Common myeloid progenitor, CD34-positive (primary cell): ENCODE data around the gene TUSC2.

Source experiments
- CTCF ChIA-PET: fragments of 350-600 bp; sonication (Branson Sonifier 250); formaldehyde crosslinking; loops from one replicate; lab custom pipeline; 2021; ENCODE audit warnings: antibody characterized with exemption; lab: Charles Lee
- POLR2A ChIA-PET: fragments of 350-600 bp; sonication (Branson Sonifier 250); formaldehyde crosslinking; loops from one replicate; lab custom pipeline; 2021; ENCODE audit warnings: antibody characterized with exemption; lab: Charles Lee
- DNase-seq, 3 donors: peaks; one replicate each; pipeline versions ENCODE4 v3.0.0 to v3.0.0-alpha.2; 2013
- H3K27ac ChIP-seq, 2 experiments: 1 replicate in 1 of 2; 2 replicates in 1 of 2; pipeline ENCODE4 v1.7.0; 2013; ENCODE audit warnings: inconsistent platforms in 2 of 2, low read length in 2 of 2, mild to moderate bottlenecking in 2 of 2, low read depth in 1 of 2, moderate library complexity in 1 of 2; ENCODE audit not compliant: severe bottlenecking in 2 of 2, insufficient read depth in 1 of 2, poor library complexity in 1 of 2
- H3K27me3 ChIP-seq, 5 experiments: replicated peaks in 2 of 5; 1 replicate in 3 of 5; 2 replicates in 2 of 5; pipeline versions ENCODE4 v1.6.1 to v1.7.0; 2013; ENCODE audit warnings: low read length in 4 of 5, mild to moderate bottlenecking in 2 of 5, moderate library complexity in 2 of 5, inconsistent platforms in 1 of 5; ENCODE audit not compliant: insufficient read depth in 5 of 5, control insufficient read depth in 4 of 5
- H3K36me3 ChIP-seq, 4 experiments: 1 replicate in 2 of 4; 2 replicates in 2 of 4; pipeline versions ENCODE4 v1.6.1 to v1.7.0; 2013; ENCODE audit warnings: low read length in 3 of 4, control low read depth in 1 of 4, mild to moderate bottlenecking in 1 of 4; ENCODE audit not compliant: control insufficient read depth in 4 of 4, insufficient read depth in 4 of 4
- H3K4me1 ChIP-seq, 4 experiments: 1 replicate in 3 of 4; 2 replicates in 1 of 4; pipeline versions ENCODE4 v1.6.1 to v1.7.1; 2013; ENCODE audit warnings: low read length in 3 of 4, mild to moderate bottlenecking in 3 of 4, control low read depth in 1 of 4, inconsistent platforms in 1 of 4, moderate library complexity in 1 of 4; ENCODE audit not compliant: control insufficient read depth in 4 of 4, insufficient read depth in 4 of 4; ENCODE audit errors: control extremely low read depth in 1 of 4
- H3K4me3 ChIP-seq, 7 experiments: 1 replicate in 4 of 7; 2 replicates in 3 of 7; pipeline versions ENCODE4 v1.5.1 to v1.7.0; 2013; ENCODE audit warnings: mild to moderate bottlenecking in 7 of 7, low read length in 6 of 7, moderate library complexity in 6 of 7, inconsistent platforms in 2 of 7, low read depth in 2 of 7, control low read depth in 1 of 7; ENCODE audit not compliant: insufficient read depth in 4 of 7, control insufficient read depth in 1 of 7; ENCODE audit errors: extremely low read depth in 1 of 7
- H3K9me3 ChIP-seq, 5 experiments: 1 replicate in 4 of 5; 2 replicates in 1 of 5; pipeline versions ENCODE4 v1.6.1 to v1.7.1; 2013; ENCODE audit warnings: low read length in 4 of 5, mild to moderate bottlenecking in 2 of 5, inconsistent platforms in 1 of 5, low read depth in 1 of 5, moderate library complexity in 1 of 5; ENCODE audit not compliant: control insufficient read depth in 4 of 5, insufficient read depth in 2 of 5; ENCODE audit errors: control extremely low read depth in 1 of 5
- WGBS: methylation state at CpG from one replicate; pipeline ENCODE4 v1.1.5; 2013; ENCODE audit not compliant: insufficient coverage; 5-methylcytosine and 5-hydroxymethylcytosine counted together

Gene TUSC2

GRCh38 chr3:50275996-50276761 is 51.8 kb downstream of the TUSC2 start:
- Histone ChIP-seq H3K27me3 (peaks cover 0 to 57% (median 23%) of the 10 kb centered on the region in 5 experiments), H3K9me3 (no peaks in the 10 kb centered on the region), H3K36me3 (no peaks in the 10 kb centered on the region), H3K4me3 (peak overlapping the region in 2 of 7 experiments; percentile 33 to 36), H3K4me1 (peaks cover 0 to 33% (median 25%) of the 10 kb centered on the region in 4 experiments), H3K27ac (no peak overlapping the region)
- ChIA-PET CTCF (interaction anchor here (1.2 to 72.5 kb wide), 7 partner anchors 13 to 153 kb away, joined by 3 to 1875 read pairs (median 6); partner anchors contain the start of genes GNAI2 and SLC38A3), POLR2A (no interaction called here)
- DNase-seq = peak; percentile 55 to 77 (median 74)
- WGBS = 15% methylated on average over 55 of the region's 79 CpGs

GRCh38 chr3:50275141-50275995 is 52.7 kb downstream of the TUSC2 start:
- Histone ChIP-seq H3K9me3 (no peaks in the 10 kb centered on the region), H3K4me3 (peak overlapping the region in 4 of 7 experiments; percentile 25 to 63 (median 54)), H3K36me3 (no peaks in the 10 kb centered on the region), H3K4me1 (peaks cover 0 to 33% (median 25%) of the 10 kb centered on the region in 4 experiments), H3K27me3 (peaks cover 0 to 57% (median 23%) of the 10 kb centered on the region in 5 experiments), H3K27ac (no peak overlapping the region)
- ChIA-PET POLR2A (no interaction called here), CTCF (interaction anchor here (0.6 to 72.5 kb wide), 16 partner anchors 9 to 152 kb away, joined by 3 to 1875 read pairs (median 4); partner anchors contain the start of genes GNAI2, IFRD2, SLC38A3 and TUSC2)
- WGBS = 6% methylated on average over 51 of the region's 65 CpGs
- DNase-seq = no peak
